Dedifferentiated amniotic fluid mesenchymal stem cell (primary cell): ENCODE measurements around the gene S100P.
A peak's percentile ranks its signal among the peaks of the same experiment; 100 is the strongest.
"Not testable (repeated sequence)": the region's sequence is repeated elsewhere in the genome, so short reads cannot be mapped to it uniquely, and the experiment has no call there.

Source experiments
- DNase-seq: peaks from one replicate; pipeline ENCODE4 v3.0.0-alpha.2; 2016; ENCODE audit errors: extremely low spot score

S100P gene

DNA sequence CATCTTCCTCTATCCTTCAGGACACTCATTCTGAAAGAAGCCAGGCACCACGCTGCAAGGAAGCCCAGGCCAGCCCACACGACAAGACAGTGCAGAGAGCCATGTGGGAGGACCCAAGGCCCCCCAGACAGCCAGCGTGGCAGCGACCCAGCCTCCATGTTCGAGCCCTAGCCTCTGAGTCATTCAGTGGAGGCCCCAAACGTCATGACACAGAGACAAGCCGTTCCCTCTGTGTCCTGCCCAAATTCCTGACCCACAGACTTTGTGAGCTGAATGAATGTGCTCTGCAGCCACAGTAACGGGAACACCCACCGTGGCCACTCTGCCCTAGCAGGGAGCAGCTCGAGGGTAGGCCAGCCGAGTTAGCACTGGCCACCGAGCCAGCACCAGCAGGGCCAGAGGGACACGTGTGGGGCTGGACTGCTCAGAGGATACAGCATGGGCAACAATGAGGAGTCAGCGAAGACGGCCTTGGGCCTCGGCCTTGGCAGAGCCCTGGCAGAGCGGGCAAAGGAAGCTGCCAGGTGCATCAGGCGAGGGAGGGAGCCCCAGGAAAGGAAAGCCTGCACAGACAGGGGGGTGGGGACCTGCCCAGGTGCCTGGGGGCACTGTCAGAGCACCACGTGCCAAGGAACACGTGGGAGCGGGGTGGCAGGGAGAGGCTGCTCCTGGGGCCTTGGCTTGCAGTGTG is 30.9 kb downstream of the S100P start:
- no peak for DNase-seq

DNA sequence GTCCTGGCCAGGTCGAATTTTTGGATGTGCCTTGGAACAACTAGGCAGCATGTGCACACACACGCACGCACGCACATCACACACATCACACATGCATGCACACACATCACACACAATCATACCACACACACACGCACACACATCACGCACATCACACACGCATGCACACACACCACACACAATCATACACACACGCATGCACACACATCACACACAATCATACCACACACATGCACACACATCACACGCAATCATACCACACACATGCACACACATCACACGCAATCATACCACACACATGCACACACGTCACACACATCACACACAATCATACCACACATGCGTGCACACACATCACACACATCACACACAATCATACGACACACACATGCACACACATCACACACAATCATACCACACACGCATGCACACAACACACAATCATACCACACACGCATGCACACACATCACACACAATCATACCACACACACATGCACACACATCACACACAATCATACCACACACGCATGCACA is 31.8 kb downstream of the S100P start:
- not testable (repeated sequence) for DNase-seq

DNA sequence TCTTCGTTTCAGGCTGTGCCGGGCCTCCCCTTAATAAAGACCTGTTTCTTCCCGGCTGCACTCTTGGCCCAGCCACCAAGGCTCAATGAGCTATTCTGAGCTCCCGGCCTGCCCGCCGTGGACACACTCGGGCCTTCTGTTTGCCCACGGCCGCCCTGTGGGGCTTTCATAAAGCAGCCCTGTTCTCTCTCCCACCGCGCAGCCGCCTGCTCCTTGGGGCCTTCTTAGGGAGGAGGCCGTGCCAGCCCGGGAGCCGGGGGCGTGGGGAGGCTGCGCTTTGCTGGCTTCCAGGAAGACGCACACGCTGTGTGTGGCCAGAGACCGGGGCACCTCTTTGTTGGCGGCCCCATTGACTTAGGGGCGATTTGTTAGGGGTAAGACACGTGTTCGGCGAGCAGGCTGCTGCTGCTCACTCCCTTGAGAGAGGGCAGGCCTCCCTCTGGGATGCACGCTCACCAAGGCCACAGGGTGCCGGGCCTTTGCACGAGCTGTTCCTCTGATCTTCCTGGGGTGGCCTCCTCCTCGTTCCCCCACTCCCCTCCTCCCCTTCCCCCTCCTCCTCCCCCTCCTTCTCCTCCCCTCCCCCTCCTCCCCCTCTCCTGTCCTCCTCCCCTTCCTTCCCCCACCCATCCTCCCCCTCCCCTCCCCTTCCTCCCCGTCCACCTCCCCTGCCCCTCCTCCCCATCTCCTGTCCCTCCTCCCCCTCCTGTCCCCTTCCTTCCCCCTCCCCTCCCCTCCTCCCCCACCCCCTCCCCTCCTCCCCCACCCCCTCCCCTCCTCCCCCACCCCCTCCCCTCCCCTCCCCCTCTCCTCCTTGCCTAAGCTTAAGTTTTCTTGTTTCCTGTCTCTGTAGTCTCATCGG is 33.6 kb downstream of the S100P start:
- DNase-seq, result no peak

DNA sequence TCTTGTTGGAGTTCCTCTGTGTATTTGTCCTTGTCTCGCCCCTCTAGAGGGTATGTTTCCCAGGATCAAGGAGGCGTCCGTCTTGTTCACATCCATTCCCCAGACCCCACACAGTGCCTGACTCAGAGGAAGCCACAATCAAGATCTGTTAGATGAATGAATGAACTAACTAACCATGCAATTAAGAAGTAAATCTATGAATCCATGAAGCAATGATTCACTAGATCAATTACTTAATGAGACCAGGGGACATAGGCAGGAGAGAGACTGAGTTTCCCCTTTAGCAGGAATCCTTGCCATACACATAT is 34.2 kb downstream of the S100P start:
- DNase-seq, result no peak

DNA sequence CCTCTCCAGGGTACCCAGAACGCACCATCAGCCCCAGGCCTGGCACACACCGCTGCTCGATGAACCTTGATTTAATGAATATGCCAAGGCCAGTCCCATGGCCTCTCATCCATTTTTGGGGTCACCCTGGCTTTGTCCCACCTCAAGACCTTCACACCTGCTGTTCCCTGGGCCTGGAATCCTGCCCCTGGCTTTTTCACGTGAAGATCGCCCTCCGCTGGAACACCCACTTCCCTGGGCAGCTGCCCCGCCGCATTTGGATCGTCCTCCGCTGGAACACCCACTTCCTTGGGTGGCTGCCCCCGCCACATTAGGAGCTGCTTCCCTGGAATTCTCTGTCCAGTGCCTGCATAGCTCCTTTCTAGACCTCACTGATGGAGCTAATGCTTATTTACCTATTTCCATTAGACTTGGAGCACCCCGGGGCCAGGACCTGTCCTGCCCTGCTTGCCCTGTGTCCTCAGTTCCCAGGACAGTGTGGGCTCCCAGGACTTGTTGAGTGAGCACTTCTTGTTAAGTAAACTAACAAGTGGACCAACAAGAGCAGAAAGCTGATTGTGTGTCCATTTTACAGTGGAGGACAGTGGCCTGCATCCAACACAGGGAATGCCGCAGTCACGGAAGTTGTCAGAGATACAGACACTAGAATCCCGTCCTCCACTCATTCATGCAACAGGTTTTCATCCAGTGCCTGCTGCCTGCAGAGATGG is 34.8 kb downstream of the S100P start:
- no peak for DNase-seq

DNA sequence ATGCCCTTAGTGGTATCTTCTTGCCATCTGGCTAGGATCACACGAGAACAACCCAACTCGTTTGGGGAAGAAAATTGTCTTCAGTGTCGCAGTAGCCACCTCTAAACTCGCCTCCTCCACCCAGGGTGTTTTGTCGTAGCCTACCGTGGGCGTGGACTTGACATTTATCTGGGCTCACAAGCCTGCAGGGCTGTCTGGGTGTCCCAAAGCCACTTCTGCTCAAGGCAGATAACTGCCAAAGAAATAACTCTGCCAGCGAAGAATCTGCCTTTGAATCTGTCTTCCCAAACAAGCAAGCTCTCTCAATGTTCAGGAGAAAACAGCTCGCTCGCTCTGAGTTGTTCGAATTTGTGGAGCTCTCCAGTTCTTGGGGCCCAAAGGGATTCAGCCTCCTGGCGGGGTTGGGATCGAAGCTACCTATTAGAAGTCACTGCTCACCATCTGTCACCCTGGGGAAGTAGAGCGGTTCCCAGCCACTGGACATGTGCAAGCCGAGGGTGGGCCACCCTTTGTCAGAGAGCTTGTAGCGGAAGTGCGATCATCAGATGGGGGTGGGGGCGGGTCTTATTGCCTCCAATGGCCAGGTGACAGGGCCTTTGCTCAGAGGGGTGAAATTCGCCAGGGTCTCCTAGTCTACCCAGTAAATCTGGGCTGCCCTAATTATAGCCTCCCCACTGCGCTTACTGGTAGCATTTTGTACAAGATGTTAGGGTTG is 37.1 kb downstream of the S100P start:
- no peak for DNase-seq

DNA sequence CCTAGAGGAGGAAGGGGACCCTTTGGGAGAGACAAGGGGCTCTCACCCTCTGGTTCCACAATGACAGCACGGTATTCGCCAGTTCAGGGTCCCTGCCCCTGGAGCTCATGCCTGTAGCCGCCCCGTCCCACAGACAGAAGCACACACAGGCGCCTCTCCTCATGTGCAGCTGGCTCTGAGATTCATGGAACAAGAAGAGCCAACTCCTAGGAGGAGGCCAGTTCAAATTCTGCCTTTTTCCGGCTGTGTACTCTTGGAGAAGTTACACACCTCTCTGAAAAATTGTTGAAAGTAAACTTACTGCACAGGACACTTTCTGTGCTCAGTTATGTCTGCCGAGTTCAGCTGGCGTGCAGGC is 37.6 kb downstream of the S100P start:
- DNase-seq, result no peak

DNA sequence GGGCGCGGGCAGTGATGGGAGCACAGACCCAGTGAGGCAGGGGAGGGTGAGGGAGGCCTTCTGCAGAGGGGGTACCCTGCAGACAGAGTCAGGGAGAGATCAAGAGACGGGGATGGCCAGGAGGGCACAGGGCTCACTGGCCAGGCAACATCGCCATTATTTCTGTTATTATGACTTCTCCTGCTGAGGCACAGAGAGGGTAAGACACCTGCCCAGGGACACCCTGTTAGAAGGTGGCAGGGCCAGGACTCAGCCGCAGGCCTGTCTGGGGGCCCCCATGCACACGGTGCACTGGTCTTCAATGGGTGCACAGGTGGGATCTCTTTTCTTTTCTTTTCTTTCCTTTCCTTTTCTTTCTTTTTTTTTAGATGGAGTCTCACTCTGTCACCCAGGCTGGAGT is 38.1 kb downstream of the S100P start:
- no peak for DNase-seq

DNA sequence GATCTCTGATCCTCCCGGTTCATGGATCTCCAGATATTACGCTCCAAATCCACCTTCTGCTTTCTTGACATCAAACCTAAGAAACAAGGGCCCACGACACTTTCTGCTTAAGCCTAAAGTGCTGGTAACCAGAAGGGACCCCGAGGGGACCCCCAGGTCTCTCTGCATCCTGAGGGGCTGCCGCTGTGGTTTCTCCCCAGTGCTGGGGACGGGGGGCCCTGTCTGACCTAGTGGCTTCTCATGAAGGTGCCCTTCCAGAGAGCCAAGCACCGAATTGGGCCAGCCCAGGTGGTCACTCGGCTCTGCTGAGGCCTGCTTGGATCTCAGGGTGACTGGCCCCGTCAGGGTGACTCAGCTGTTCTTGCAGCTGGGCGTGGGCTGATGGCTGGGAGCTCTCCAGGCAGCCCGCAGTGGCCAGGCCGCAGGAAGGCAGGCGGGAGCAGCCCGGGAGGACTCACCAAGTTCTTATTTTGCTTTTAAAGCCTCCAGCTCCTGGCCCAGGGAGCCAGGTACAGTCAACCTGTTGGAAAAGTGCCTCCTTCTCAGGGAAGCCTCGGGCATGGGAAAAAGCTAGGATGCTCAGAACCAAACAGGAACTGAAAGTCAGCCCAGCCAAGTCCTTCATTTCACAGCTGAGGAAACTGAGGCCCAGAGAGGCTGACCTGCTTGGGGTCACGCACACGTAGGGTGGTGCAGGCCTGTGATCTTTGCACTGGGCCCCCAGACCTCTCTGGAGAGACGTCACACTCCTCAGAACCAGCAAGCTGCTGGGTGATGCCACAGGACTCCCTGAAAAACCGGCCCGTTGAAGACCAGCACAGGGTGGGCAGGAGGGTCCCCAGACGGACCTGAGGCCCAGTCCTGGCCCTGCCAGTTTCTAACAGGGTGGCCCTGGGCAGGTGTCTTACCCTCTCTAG is 39.0 kb downstream of the S100P start:
- peak; percentile 78 for DNase-seq

DNA sequence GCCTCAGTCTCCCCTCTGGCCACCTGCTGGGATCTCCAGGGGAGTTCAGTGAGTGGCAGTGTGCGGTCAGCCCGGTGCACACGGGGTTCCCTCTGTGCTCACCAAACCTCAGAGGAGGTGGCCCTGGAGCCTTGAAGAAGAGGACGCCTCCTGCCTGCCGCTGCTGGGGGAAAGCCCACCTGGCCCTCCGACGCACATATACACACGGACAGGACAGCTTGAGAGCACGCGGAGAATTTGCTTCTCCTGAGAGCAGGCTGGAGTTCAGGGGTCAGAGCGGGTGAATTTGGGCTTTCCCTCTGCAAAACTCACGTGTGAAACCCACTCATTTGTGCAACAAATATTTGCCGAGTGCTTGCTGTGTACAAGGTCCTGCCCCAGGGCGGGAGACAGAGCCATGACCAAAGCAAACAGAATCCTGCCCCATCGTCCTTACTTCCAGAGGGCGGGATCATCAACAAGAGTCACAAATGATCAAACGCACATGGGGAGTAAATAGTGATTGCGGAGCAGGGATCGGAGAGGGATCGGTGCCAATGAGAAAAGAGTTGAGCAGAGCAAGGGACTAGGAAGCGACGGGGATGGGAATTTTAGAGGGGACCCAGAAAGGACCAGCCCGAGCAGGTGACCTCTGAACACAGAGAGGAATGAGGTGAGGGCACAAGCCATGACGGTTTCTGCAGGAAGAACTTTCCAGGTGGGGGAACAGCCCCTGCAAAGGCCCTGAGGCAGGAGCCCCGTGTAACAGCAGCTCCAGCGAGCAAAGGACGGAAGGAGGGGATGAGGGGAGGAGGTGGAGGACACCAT is 39.9 kb downstream of the S100P start:
- DNase-seq, result no peak

DNA sequence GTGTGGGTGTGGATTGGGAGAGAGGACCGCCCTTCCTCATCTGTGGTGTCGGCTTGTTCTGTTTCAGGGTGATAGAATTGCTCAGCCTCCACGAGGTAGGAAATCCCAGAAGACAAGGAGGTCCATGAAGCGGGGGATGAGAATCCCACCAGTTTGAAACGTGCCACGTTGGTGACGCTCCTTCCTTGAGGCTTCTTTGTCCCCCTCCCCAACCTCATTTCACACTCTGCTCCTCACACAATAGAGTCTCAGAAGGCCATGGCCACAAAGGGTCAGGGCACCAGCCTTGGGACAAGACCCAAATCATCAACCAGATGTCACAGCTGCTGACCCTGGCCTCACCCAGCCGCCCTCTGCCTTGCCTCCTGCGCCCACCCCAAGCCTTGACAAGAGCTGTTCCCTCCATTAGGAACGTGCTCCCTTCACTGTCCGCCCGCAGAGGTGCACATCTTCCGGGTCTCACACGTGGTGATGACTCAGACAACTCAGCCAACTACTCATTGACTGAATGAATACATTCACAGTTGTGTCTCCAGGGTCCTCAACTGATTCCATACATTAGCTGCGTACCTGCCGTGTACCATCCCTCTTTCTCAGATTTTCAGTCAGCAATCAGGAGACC is 40.6 kb downstream of the S100P start:
- no peak for DNase-seq

DNA sequence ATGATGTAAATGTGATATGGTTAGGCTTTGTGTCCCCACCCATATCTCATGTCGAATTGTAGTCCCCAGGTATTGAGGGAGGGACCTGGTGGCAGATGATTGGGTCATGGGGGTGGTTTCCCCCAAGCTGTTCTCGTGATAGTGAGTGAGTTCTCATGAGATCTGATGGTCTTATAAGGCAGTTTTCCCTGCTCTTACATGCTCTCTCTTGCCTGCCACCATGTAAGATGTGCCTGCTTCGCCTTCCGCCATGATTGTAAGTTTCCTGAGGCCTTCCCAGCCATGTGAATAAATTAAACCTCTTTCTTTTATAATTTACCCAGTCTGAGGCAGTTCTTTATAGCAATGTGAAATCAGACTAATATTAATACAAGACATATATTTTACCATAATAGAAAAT is 46.2 kb downstream of the S100P start:
- no peak for DNase-seq

DNA sequence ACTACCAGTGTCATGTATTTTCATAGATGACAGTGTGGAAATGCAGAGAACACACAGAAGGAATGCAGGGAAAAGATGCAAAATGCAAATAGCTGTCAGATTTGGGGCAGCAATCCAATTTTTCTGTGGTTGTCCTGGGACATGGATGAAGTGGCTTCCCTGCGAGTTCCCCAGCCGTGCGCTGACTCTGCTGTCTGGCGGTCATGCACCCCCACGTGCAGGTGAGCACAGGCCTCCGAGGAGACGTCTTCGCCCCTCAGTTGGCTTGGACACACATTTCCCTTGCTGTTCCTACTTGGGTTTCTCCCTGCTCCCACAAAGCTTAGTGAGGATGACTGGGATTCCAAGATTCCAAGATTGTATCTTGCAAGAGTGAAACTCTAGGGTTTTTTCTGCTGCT is 46.7 kb downstream of the S100P start:
- DNase-seq, result no peak

DNA sequence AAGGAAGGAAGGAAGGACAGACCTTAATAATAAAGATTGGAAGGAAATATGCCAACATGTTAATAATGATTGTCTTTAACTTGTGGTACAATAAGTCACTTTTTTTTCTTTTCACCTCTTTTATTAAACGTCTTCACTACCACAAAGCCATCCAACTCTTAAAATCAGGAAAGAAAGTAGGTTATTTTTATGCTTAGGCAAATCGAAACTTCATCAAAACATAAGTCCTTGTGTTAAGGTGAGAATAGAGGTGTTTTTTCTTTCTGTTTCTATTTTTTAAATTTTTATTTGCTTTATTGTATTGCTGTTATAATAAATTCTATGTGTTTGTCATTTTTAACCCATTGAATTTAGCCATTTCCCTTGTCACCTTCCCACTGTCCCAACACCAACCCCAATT is 48.8 kb downstream of the S100P start:
- DNase-seq, result no peak

DNA sequence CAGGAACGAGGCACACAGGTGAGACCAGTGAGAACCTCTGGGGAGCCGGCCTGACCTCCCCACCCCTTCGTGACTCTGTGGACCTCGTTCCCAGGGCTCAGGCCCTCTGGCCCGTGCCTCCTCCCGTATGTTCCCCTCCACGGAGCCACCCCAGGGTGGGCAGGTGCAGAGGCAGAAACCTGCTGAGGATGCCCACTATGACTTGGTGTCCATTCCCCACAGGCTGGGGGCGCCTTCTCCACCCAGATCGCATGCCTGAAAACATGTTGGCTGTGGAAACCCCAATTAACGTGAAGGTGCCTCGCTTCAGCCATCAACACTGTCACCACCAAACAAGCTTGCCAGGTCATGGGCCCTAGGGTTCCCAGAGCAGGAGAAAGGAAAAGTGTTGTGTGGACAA is 49.3 kb downstream of the S100P start:
- no peak for DNase-seq
